ENCODE results near the gene PRKAG1.

PRKAG1 gene

GRCh38 chr12:49059299-49060171 is 41.0 kb upstream of the PRKAG1 start:
- ChIA-PET CTCF (interaction anchor here (0.6 kb wide), 3 partner anchors 60 to 207 kb away, joined by 3 to 5 read pairs (median 4); no protein-coding TSS in a partner anchor), POLR2A (ENCODE audit: low non-redundant PET) (no interaction called here)
- DNase-seq (ENCODE audit: low spot score), result peak; percentile 55
- TF ChIP-seq CTCF (conservative IDR thresholded peaks at IDR 0.05; ENCODE audit: low read depth), result no peak
- H3K27ac ChIP-seq, result peak overlapping the region; percentile 86

GRCh38 chr12:49059045-49059298 is 40.4 kb upstream of the PRKAG1 start:
- ChIA-PET CTCF (interaction anchor here (0.6 kb wide), 1 partner anchor 152 kb away, joined by 5 read pairs; no protein-coding TSS in a partner anchor), POLR2A (ENCODE audit: low non-redundant PET) (no interaction called here)
- DNase-seq (ENCODE audit: low spot score), result no peak
- no peak for TF ChIP-seq CTCF (conservative IDR thresholded peaks at IDR 0.05; ENCODE audit: low read depth)
- peak overlapping the region; percentile 86 for H3K27ac ChIP-seq

GRCh38 chr12:49058366-49059044 is 39.9 kb upstream of the PRKAG1 start:
- peak; percentile 19 for DNase-seq (ENCODE audit: low spot score)
- H3K27ac ChIP-seq, result peak overlapping the region; percentile 86
- CTCF ChIA-PET, result no interaction called here
- POLR2A ChIA-PET (ENCODE audit: low non-redundant PET), result no interaction called here
- TF ChIP-seq CTCF (conservative IDR thresholded peaks at IDR 0.05; ENCODE audit: low read depth), result no peak

GRCh38 chr12:49057888-49058287 is 39.3 kb upstream of the PRKAG1 start:
- no peak for TF ChIP-seq CTCF (conservative IDR thresholded peaks at IDR 0.05; ENCODE audit: low read depth)
- ChIA-PET CTCF (no interaction called here), POLR2A (ENCODE audit: low non-redundant PET) (no interaction called here)
- DNase-seq (ENCODE audit: low spot score), result no peak
- peak overlapping the region; percentile 86 for H3K27ac ChIP-seq

- ChIA-PET CTCF (interaction anchor here (0.5 kb wide), 1 partner anchor 19 kb away, joined by 3 read pairs; no protein-coding TSS in a partner anchor), POLR2A (ENCODE audit: low non-redundant PET) (no interaction called here)
- H3K27ac ChIP-seq, result peak overlapping the region; percentile 21; the same call in 1 of the 2 replicates
- peak; percentile 43 for DNase-seq (ENCODE audit: low spot score)
- TF ChIP-seq CTCF (conservative IDR thresholded peaks at IDR 0.05; ENCODE audit: low read depth), result no peak
These were observed 37.6 kb upstream of the PRKAG1 start for GRCh38 chr12:49055978-49056754.

GRCh38 chr12:49055092-49055491 is 36.5 kb upstream of the PRKAG1 start:
- H3K27ac ChIP-seq, result no peak overlapping the region
- no peak for TF ChIP-seq CTCF (conservative IDR thresholded peaks at IDR 0.05; ENCODE audit: low read depth)
- ChIA-PET CTCF (interaction anchor here (1.0 kb wide), 1 partner anchor 9 kb away, joined by 3 read pairs; no protein-coding TSS in a partner anchor), POLR2A (ENCODE audit: low non-redundant PET) (no interaction called here)
- DNase-seq (ENCODE audit: low spot score), result no peak
